Stimulated activated memory B cell treated with anti-CD40 and anti-IgM and Interleukin-4, amounts not matched to agents 10 μg/mL and 1 μg/mL and 100 μg/mL, for 72 hours (primary cell): ENCODE data around the gene CLCN6.

ENCODE experiments used
- ATAC-seq: fragments of 150-1000 bp; cut with Tn5 transposase; 2 replicates; pipeline ENCODE4 v1.10.0; 2021
- H3K27ac Mint-ChIP-seq: one replicate; pipeline ENCODE4 v1.8.0; 2022; ENCODE audit warnings: mild to moderate bottlenecking, mixed read lengths
- H3K27me3 Mint-ChIP-seq: one replicate; pipeline ENCODE4 v1.8.0; 2022; ENCODE audit warnings: mixed read lengths
- H3K36me3 Mint-ChIP-seq: one replicate; pipeline ENCODE4 v1.8.0; 2022; ENCODE audit warnings: mixed read lengths
- H3K4me1 Mint-ChIP-seq: one replicate; pipeline ENCODE4 v1.8.0; 2022; ENCODE audit warnings: mixed read lengths
- H3K4me3 Mint-ChIP-seq: one replicate; pipeline ENCODE4 v1.8.0; 2022; ENCODE audit warnings: mild to moderate bottlenecking, moderate library complexity, mixed read lengths
- H3K9me3 Mint-ChIP-seq: one replicate; pipeline ENCODE4 v1.8.0; 2022; ENCODE audit warnings: mixed read lengths

CLCN6 gene

GRCh38 chr1:11774753-11775152 is 31.2 kb upstream of the CLCN6 start:
- H3K36me3 Mint-ChIP-seq = no peaks in the 10 kb centered on the region
- H3K9me3 Mint-ChIP-seq = no peaks in the 10 kb centered on the region
- H3K4me3 Mint-ChIP-seq = no peak overlapping the region
- peaks cover 7% of the 10 kb centered on the region for H3K4me1 Mint-ChIP-seq
- H3K27me3 Mint-ChIP-seq = no peaks in the 10 kb centered on the region
- no peak for ATAC-seq
- no peak overlapping the region for H3K27ac Mint-ChIP-seq

- Mint-ChIP-seq H3K27me3 (no peaks in the 10 kb centered on the region), H3K27ac (no peak overlapping the region), H3K4me1 (no peaks in the 10 kb centered on the region), H3K4me3 (no peak overlapping the region), H3K36me3 (no peaks in the 10 kb centered on the region), H3K9me3 (no peaks in the 10 kb centered on the region)
- ATAC-seq = no peak
Observed at GRCh38 chr1:11777658-11778322, 28.2 kb upstream of the CLCN6 start.

- Mint-ChIP-seq H3K4me3 (no peak overlapping the region), H3K27ac (no peak overlapping the region), H3K27me3 (no peaks in the 10 kb centered on the region), H3K9me3 (no peaks in the 10 kb centered on the region), H3K36me3 (no peaks in the 10 kb centered on the region), H3K4me1 (no peaks in the 10 kb centered on the region)
- ATAC-seq = no peak
Observed at GRCh38 chr1:11778336-11778735, 27.7 kb upstream of the CLCN6 start.

- H3K9me3 Mint-ChIP-seq = no peaks in the 10 kb centered on the region
- H3K27ac Mint-ChIP-seq = no peak overlapping the region
- H3K36me3 Mint-ChIP-seq = no peaks in the 10 kb centered on the region
- H3K4me1 Mint-ChIP-seq = no peaks in the 10 kb centered on the region
- no peak for ATAC-seq
- H3K27me3 Mint-ChIP-seq = no peaks in the 10 kb centered on the region
- no peak overlapping the region for H3K4me3 Mint-ChIP-seq
Observed at GRCh38 chr1:11778844-11779623, 27.0 kb upstream of the CLCN6 start.

- no peaks in the 10 kb centered on the region for H3K36me3 Mint-ChIP-seq
- no peak overlapping the region for H3K4me3 Mint-ChIP-seq
- peaks cover 4% of the 10 kb centered on the region for H3K4me1 Mint-ChIP-seq
- H3K27me3 Mint-ChIP-seq = no peaks in the 10 kb centered on the region
- no peak for ATAC-seq
- H3K9me3 Mint-ChIP-seq = no peaks in the 10 kb centered on the region
- no peak overlapping the region for H3K27ac Mint-ChIP-seq
Observed at GRCh38 chr1:11779715-11780379, 26.1 kb upstream of the CLCN6 start.

- Mint-ChIP-seq H3K4me3 (no peak overlapping the region), H3K9me3 (no peaks in the 10 kb centered on the region), H3K27me3 (no peaks in the 10 kb centered on the region), H3K4me1 (peaks cover 11% of the 10 kb centered on the region), H3K27ac (no peak overlapping the region), H3K36me3 (no peaks in the 10 kb centered on the region)
- ATAC-seq = no peak
Observed at GRCh38 chr1:11780380-11781147, 25.4 kb upstream of the CLCN6 start.

- H3K27ac Mint-ChIP-seq = no peak overlapping the region
- ATAC-seq = no peak
- no peak overlapping the region for H3K4me3 Mint-ChIP-seq
- peaks cover 14% of the 10 kb centered on the region for H3K4me1 Mint-ChIP-seq
- no peaks in the 10 kb centered on the region for H3K27me3 Mint-ChIP-seq
- H3K36me3 Mint-ChIP-seq = no peaks in the 10 kb centered on the region
- no peaks in the 10 kb centered on the region for H3K9me3 Mint-ChIP-seq
Observed at GRCh38 chr1:11781297-11781696, 24.7 kb upstream of the CLCN6 start.

GRCh38 chr1:11782127-11782708 is 23.8 kb upstream of the CLCN6 start:
- H3K9me3 Mint-ChIP-seq = no peaks in the 10 kb centered on the region
- no peak for ATAC-seq
- H3K27me3 Mint-ChIP-seq = no peaks in the 10 kb centered on the region
- H3K4me1 Mint-ChIP-seq = peaks cover 19% of the 10 kb centered on the region
- no peak overlapping the region for H3K4me3 Mint-ChIP-seq
- no peaks in the 10 kb centered on the region for H3K36me3 Mint-ChIP-seq
- no peak overlapping the region for H3K27ac Mint-ChIP-seq

- H3K4me1 Mint-ChIP-seq = peaks cover 19% of the 10 kb centered on the region
- no peak for ATAC-seq
- H3K9me3 Mint-ChIP-seq = no peaks in the 10 kb centered on the region
- H3K4me3 Mint-ChIP-seq = no peak overlapping the region
- H3K27ac Mint-ChIP-seq = peak overlapping the region; percentile 40
- H3K27me3 Mint-ChIP-seq = no peaks in the 10 kb centered on the region
- H3K36me3 Mint-ChIP-seq = no peaks in the 10 kb centered on the region
Observed at GRCh38 chr1:11783556-11783955, 22.4 kb upstream of the CLCN6 start.

- no peak for ATAC-seq
- peak overlapping the region; percentile 40 for H3K27ac Mint-ChIP-seq
- no peaks in the 10 kb centered on the region for H3K9me3 Mint-ChIP-seq
- H3K27me3 Mint-ChIP-seq = no peaks in the 10 kb centered on the region
- H3K4me1 Mint-ChIP-seq = peaks cover 19% of the 10 kb centered on the region
- H3K4me3 Mint-ChIP-seq = peak overlapping the region; percentile 38
- no peaks in the 10 kb centered on the region for H3K36me3 Mint-ChIP-seq
Observed at GRCh38 chr1:11784256-11784992, 21.6 kb upstream of the CLCN6 start.

GRCh38 chr1:11784993-11785769 is 20.8 kb upstream of the CLCN6 start:
- Mint-ChIP-seq H3K27ac (peak overlapping the region; percentile 30), H3K36me3 (peaks cover under 1% of the 10 kb centered on the region), H3K27me3 (no peaks in the 10 kb centered on the region), H3K4me3 (peak overlapping the region; percentile 38), H3K4me1 (peaks cover 20% of the 10 kb centered on the region), H3K9me3 (no peaks in the 10 kb centered on the region)
- ATAC-seq = peak; percentile 73

GRCh38 chr1:11786168-11786567 is 19.8 kb upstream of the CLCN6 start:
- H3K4me1 Mint-ChIP-seq = peaks cover 30% of the 10 kb centered on the region
- no peaks in the 10 kb centered on the region for H3K9me3 Mint-ChIP-seq
- no peak overlapping the region for H3K4me3 Mint-ChIP-seq
- peaks cover 9% of the 10 kb centered on the region for H3K36me3 Mint-ChIP-seq
- no peak for ATAC-seq
- peak overlapping the region; percentile 41 for H3K27ac Mint-ChIP-seq
- H3K27me3 Mint-ChIP-seq = no peaks in the 10 kb centered on the region

- peak overlapping the region; percentile 41 for H3K27ac Mint-ChIP-seq
- no peaks in the 10 kb centered on the region for H3K9me3 Mint-ChIP-seq
- H3K4me1 Mint-ChIP-seq = peaks cover 42% of the 10 kb centered on the region
- H3K27me3 Mint-ChIP-seq = no peaks in the 10 kb centered on the region
- no peak for ATAC-seq
- H3K4me3 Mint-ChIP-seq = no peak overlapping the region
- peaks cover 21% of the 10 kb centered on the region for H3K36me3 Mint-ChIP-seq
Observed at GRCh38 chr1:11787251-11787803, 18.7 kb upstream of the CLCN6 start.
